AG10803 (cell line): ENCODE data around the gene LAPTM5.

Experiments
- DNase-seq: peaks from one replicate; pipeline ENCODE4 v3.0.0; 2010; ENCODE audit warnings: low read depth
- H3K4me3 ChIP-seq: 2 replicates; pipeline ENCODE4 v1.5.1; 2011; ENCODE audit warnings: mild to moderate bottlenecking, low read length, control low read depth
- CTCF ChIP-seq: conservative IDR thresholded peaks from 2 replicates; pipeline ENCODE4 v1.5.1; 2011; ENCODE audit warnings: mild to moderate bottlenecking, low read length, control low read depth, inconsistent platforms

The LAPTM5 gene

GRCh38 chr1:30753118-30753517 lies 4.5 kb downstream of the LAPTM5 start:
- no peak for TF ChIP-seq CTCF
- DNase-seq, result no peak
- H3K4me3 ChIP-seq, result no peak overlapping the region

GRCh38 chr1:30752651-30752908 lies 5.0 kb downstream of the LAPTM5 start:
- no peak overlapping the region for H3K4me3 ChIP-seq
- DNase-seq, result no peak
- TF ChIP-seq CTCF, result no peak

- no peak overlapping the region for H3K4me3 ChIP-seq
- DNase-seq, result no peak
- TF ChIP-seq CTCF, result no peak
These were observed 5.5 kb downstream of the LAPTM5 start for GRCh38 chr1:30751830-30752650.

GRCh38 chr1:30750731-30751291 lies 6.8 kb downstream of the LAPTM5 start:
- DNase-seq, result no peak
- no peak overlapping the region for H3K4me3 ChIP-seq
- TF ChIP-seq CTCF, result no peak

GRCh38 chr1:30749691-30750583 lies 7.6 kb downstream of the LAPTM5 start:
- no peak overlapping the region for H3K4me3 ChIP-seq
- TF ChIP-seq CTCF, result no peak
- DNase-seq, result no peak

- no peak for DNase-seq
- H3K4me3 ChIP-seq, result no peak overlapping the region
- no peak for TF ChIP-seq CTCF
These were observed 8.7 kb downstream of the LAPTM5 start for GRCh38 chr1:30748699-30749401.
